ENCODE data around the gene RAB44.

DNA sequence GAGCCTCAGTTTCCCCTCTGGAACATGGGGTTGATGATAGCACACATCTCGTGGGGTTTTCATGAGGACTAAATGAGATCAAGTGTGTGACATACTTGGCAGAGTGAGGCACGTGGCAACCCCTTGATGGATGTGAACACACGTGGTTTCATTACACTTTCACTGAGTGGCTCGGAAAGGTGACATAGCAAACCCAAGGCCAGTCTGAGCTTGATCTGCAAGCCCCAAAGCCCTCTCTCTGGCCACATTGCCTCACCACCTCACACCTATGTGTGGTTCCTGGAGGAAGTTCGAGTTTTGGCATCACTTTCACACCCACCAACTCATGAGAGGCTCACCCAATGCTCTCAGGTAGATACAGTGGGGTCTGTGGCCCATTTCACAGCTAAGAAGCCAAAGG, 81.6 kb downstream of the RAB44 start:
- TF ChIP-seq, protein P1, sequence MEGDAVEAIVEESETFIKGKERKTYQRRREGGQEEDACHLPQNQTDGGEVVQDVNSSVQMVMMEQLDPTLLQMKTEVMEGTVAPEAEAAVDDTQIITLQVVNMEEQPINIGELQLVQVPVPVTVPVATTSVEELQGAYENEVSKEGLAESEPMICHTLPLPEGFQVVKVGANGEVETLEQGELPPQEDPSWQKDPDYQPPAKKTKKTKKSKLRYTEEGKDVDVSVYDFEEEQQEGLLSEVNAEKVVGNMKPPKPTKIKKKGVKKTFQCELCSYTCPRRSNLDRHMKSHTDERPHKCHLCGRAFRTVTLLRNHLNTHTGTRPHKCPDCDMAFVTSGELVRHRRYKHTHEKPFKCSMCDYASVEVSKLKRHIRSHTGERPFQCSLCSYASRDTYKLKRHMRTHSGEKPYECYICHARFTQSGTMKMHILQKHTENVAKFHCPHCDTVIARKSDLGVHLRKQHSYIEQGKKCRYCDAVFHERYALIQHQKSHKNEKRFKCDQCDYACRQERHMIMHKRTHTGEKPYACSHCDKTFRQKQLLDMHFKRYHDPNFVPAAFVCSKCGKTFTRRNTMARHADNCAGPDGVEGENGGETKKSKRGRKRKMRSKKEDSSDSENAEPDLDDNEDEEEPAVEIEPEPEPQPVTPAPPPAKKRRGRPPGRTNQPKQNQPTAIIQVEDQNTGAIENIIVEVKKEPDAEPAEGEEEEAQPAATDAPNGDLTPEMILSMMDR (IDR thresholded peaks at IDR 0.05; ENCODE audit: insufficient read depth, low read depth, low read length): no peak
- no peak for TF ChIP-seq EZH2 (IDR thresholded peaks at IDR 0.05; ENCODE audit: insufficient read depth, low read length)

Measured in astrocyte (in vitro differentiated cells and primary cell).